ENCODE results near the gene PRKCB.
"Not testable (repeated sequence)": the region's sequence is repeated elsewhere in the genome, so short reads cannot be mapped to it uniquely, and the experiment has no call there.

The PRKCB gene

GRCh38 chr16:24135624-24136565, 300.1 kb downstream of the PRKCB start:
- no peak for DNase-seq (ENCODE audit: low read depth)

- DNase-seq (ENCODE audit: low read depth) = no peak
Measured at GRCh38 chr16:24138024-24138423, 302.2 kb downstream of the PRKCB start.

DNA sequence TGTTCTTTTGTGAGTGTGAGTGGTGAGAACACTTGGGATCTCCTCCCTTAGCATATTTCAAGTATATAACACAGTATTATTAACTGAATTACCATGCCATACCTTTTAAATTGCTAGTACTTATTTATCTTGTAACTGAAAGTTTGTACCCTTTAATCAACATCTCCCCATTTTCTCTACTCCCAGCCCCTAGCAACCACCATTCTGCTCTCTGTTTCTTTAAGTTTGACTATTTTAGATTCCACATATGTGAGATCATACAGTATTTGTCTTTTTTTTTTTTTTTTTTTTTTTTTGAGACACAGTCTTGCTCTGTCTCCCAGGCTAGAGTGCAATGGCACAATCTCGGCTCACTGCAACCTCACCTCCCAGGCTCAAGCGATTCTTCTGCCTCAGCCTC, 302.8 kb downstream of the PRKCB start:
- no peak for DNase-seq (ENCODE audit: low read depth)

DNA sequence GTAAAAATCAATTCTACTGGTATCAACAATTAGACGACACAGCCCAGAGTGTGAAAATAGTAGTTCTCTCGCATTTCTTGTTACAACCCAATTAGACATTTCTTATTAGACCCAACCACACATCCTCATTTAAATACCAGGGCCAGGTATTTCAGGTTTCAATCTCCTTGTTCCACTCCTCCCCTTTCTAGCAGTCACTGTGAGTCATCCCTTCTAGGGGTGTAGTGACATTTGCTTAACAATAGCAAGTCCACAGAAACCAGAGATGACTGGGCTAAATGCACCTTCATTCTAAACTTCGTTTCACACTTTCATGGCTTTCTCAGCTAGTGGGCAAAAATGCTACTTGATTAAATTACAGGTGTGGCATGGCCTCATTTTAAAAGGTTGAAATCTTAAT, 303.5 kb downstream of the PRKCB start:
- DNase-seq (ENCODE audit: low read depth) = no peak

GRCh38 chr16:24140730-24141129, 304.9 kb downstream of the PRKCB start:
- DNase-seq (ENCODE audit: low read depth) = no peak

GRCh38 chr16:24141466-24141865, 305.7 kb downstream of the PRKCB start:
- no peak for DNase-seq (ENCODE audit: low read depth)

DNA sequence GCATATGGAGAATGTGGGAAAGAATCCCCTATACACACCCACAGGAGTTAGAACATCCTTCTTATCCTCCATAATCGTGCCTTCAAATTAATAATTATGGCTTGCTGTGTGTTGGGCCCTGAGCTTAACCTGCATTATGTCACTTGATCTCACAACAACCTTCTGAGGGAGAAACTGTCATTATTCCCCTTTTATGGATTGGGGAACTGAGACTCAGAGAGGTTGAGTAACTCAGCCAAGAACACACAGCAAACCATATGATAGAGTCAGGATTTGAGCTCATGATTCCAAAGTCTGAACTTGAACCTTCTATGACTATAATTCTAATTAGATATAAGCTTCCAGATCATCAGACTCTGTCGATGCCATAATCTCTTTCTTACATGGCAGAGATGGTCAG, 306.1 kb downstream of the PRKCB start:
- no peak for DNase-seq (ENCODE audit: low read depth)

DNA sequence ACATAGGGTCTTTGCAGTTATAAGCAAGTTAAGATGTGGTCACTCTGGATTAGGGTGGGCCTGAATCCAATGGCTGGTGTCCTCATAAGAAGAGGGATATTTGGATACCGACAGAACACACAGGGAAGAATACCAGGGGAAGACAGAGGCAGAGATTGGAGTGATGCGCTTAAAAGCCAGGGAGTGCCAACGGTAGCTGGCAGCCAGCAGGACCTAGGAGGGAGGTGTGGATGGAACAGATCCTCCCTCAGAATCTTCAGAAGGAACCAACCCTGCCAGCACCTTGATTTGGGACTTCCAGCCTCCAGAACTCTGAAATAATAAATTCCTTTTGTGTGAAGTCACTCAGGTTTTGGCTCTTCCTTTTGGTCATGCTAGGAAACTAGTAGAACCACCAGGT, 310.1 kb downstream of the PRKCB start:
- DNase-seq (ENCODE audit: low read depth) = no peak

- no peak for DNase-seq (ENCODE audit: low read depth)
Measured at GRCh38 chr16:24146518-24146917, 310.7 kb downstream of the PRKCB start.

DNA sequence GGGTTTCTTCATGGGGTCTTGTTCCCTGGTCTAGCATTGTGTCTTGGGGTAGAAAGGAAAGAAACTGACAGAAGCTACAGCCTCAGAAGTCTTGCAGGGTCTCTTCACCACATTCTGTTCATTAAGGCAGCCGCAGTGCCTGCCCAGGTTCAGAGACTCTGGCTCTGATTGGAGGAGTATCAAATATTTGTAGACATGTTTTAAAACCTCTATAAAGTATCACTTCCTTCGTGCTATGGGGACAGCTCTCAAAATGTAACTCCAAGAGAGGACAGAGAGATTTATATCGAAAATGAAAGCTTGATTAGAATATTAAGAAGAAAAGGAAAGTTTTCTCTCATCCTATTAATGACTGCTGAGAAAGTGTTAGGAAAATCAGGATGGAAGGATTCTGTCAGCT, 313.3 kb downstream of the PRKCB start:
- no peak for DNase-seq (ENCODE audit: low read depth)

GRCh38 chr16:24150282-24150681, 314.5 kb downstream of the PRKCB start:
- no peak for DNase-seq (ENCODE audit: low read depth)

GRCh38 chr16:24151482-24151939, 315.7 kb downstream of the PRKCB start:
- DNase-seq (ENCODE audit: low read depth) = no peak

DNA sequence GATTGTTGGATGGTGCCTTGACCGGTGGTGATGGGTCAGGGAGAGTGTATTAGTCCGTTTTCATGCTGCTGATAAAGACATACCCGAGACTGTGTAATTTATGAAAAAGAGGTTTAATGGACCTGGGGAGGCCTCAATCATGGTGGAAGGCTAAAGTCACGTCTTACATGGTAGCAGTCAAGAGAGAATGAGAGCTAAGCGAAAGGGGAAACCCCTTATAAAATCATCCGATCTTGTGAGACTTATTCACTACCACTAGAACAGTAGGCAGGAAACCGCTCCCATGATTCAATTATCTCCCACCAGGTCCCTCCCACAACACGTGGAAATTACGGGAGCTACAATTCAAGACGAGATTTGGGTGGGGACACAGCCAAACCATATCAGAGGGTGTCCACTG, 316.3 kb downstream of the PRKCB start:
- not testable (repeated sequence) for DNase-seq (ENCODE audit: low read depth)

DNA sequence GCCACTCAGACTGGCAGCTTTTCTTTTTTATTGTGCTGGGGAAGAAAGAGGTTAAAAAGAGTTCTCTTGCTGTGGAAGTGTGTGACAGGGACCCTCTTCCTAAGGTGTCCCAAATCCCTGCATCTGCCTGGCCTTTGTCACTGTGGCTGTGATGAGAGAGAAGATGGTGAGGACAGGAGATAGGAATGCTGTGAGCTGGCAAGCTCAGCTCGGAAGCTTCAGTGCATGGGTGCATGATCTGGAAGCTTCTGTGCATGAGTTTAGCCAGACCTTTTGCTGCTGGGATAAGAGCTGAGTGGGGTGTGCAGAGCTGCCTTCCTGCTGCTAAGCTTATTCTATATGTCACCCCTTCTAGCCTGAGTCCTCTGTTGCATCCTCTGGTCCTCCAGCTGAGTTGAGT, 317.0 kb downstream of the PRKCB start:
- no peak for DNase-seq (ENCODE audit: low read depth)

DNA sequence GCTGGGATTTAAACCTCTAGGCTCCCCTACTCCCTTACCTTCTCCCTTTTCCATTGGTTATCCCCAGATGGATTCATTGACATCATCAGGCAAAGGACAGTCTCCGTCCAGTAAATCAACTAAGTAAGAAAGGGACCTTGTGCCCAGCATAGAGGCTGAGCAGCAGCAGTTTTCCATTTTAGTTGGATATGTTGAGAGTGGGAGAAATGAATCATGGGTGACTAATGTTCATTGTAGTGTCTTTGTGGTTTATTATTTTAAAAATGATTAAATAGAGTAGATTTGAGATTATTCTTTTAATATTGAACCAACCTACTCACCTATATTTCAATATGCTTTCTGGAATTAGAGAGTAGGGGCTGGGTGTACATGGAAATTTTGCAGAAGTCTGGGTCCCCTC, 321.0 kb downstream of the PRKCB start:
- DNase-seq (ENCODE audit: low read depth) = no peak

DNA sequence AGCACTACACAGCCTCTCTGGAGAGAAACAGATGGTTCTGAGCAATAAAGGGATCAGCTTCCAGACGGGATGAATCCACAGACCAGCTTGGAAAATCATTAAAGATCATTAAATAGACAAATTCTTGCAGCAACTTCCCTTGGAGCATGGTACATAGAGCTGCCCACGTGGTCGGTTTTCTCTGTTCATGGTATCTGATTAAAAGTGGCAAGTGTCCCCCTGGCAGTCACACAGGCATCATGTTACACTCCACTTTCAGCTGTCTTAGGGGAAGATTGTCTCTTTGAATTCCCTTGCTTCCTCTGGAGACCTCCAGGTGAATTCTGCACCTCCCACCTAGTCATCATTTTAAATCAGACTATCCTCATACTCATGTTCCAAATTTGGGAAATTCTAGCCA, 328.2 kb downstream of the PRKCB start:
- DNase-seq (ENCODE audit: low read depth) = no peak

GRCh38 chr16:24164416-24164815, 328.6 kb downstream of the PRKCB start:
- DNase-seq (ENCODE audit: low read depth) = no peak

DNA sequence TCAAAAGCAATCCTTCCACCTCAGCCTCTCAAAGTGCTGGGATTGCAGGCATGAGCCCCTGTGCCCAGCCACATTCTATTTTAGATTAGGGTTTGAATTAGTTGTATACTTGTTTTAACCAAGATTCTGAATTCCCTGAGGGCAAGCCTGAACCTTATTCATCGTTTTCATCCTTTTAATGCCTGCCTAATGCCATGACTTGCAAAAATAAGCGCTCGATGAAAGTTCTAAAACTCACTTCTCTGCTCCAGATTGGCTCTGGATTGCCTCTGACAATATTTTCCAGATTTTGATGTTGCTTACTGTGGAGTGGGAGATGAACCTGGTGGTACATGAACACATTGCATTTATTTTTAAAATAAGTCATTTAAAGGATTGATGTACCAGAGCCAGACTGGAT, 329.5 kb downstream of the PRKCB start:
- DNase-seq (ENCODE audit: low read depth) = no peak

- DNase-seq (ENCODE audit: low read depth) = no peak
Measured at GRCh38 chr16:24166661-24167528, 331.1 kb downstream of the PRKCB start.

GRCh38 chr16:24168856-24169255, 333.1 kb downstream of the PRKCB start:
- DNase-seq (ENCODE audit: low read depth) = no peak

DNA sequence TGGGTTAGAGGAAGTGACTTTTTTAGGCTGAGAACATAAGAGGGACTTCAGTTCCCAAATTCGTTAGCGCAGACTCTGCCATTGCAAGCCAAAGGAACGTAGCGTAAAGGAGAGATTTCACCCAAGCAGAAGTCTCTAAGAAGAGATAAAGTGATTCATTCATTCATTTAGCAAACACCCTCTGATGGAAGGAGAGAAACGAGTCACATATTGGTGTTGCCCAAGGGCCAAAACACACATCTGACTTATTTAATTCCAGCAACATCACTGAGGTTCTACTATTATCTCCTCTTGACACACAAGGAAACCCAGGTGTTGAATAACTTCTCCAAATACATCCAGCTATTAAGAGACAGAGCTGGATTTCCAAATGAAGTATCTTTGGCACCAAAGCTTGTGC, 334.6 kb downstream of the PRKCB start:
- no peak for DNase-seq (ENCODE audit: low read depth)

- no peak for DNase-seq (ENCODE audit: low read depth)
Measured at GRCh38 chr16:24174504-24174903, 338.7 kb downstream of the PRKCB start.

DNA sequence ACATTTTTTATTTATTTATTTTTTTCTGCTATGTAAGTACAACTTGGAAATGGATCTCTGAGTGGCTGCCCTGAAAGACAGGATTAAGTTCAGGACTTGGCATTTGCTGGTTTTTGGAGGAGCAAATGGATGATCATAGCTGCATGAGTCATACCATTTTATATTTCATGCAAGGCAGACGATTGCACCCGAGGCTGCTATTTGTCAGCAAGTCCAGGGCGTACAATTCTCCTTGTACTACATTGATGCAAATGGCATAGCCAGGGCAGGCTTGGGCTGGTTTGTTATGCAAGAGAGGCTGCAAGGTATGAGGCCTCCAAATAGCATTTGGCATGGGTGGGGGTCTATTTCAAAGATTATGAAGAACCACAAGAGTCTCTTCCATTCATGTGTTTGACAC, 339.2 kb downstream of the PRKCB start:
- DNase-seq (ENCODE audit: low read depth) = no peak

Data from non-pigmented ciliary epithelial cell (primary cell).